ENCODE results near the gene FGF22.
"Not testable (repeated sequence)": the region's sequence is repeated elsewhere in the genome, so short reads cannot be mapped to it uniquely, and the experiment has no call there.

FGF22 gene

DNA sequence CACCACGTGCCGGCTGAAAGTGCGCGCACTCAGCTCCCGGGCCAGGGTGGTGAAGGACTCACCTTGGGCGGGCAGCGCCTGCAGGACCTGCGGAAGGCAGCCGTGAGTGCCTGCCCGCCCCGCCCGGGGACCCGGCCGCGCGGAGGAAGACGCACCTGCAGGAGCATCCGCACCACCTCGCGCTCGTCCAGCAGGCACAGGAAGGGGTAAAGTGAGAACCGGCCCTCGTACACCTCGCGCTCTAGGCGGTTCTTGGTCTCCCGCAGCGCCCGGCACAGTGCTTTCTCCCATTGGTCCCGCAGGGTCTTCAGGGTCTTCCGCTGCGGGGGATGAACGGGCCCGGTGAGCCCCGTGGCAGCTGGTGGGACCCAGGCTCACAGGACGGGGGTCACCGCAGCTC, 17.0 kb upstream of the FGF22 start:
- no peak for DNase-seq

- DNase-seq = no peak
Observed at GRCh38 chr19:623175-623916, 16.3 kb upstream of the FGF22 start.

DNA sequence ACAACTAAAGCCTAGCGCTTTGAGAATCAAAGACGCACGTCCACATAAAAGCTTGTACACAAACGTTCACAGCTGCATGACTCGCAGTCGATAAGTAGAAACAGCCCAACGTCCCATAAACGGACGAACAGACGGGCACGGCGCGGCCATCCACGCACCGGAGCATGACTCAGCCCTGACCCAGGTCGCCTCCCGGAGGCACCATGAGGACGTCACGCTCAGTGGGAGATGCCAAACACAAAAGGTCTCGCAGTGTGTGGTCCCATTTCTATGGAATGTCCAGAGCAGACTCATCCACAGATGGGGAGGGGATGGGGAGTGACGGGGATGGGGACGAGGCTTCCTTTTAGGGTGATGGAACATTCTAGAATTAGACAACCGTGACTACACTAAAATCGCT, 15.7 kb upstream of the FGF22 start:
- DNase-seq = no peak

- no peak for DNase-seq
Observed at GRCh38 chr19:624433-625109, 15.1 kb upstream of the FGF22 start.

DNA sequence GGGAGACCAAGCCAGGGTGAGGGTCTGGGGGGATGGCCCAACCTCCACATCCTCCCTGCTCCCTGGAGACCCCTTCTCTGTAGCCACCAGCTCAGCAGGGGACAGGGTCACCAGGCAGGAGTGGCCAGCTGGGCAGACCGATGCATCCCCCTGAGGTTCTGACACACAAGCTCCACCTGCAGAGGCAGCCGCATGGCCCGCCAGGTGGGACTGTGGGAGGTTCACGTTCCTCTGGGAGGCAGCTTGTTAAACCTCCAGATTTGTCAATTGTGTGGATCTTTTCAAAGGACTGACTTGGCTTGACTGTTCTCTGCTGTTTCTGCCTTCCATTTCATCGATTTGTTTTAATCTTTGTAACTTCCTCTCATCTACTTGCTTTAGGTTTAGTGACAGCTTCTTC, 14.4 kb upstream of the FGF22 start:
- DNase-seq = no peak

DNA sequence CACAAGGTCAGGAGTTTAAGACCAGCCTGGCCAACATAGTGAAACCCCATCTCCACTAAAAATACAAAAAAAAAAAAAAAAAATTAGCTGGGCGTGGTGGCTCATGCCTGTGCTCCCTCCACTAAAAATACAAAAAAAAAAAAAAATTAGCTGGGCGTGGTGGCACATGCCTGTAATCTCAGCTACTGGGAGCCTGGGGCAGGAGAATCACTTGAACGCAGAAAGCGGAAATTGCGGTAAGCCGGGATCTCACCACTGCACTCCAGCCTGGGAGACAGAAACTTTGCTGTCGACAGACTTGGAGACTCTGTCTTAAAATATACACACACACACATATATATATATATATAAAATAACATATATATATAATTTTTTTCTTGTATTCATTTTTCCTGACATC, 13.1 kb upstream of the FGF22 start:
- not testable (repeated sequence) for DNase-seq

GRCh38 chr19:628168-628567, 11.5 kb upstream of the FGF22 start:
- no peak for DNase-seq

DNA sequence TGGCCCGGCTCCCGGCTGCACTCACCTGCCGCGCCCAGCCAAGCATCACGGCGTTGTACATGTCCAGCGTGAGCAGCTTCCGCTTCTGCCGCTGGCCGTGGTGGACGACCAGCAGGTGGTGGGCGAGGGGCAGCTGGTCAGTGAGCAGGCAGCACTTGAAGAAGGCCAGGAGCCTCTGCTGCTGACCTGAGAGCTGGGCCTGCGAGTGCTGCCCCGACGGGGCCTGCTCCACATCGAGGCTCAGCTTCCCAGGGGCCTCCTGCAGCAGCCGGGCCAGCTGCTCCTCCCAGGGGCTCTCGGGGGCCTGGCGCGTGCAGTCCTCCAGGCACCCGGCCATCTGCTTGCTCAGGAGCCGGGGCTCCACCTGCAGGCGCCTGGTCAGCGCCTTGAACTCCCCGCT, 10.2 kb upstream of the FGF22 start:
- DNase-seq = not testable (repeated sequence)

- no peak for DNase-seq
Observed at GRCh38 chr19:629961-630714, 9.5 kb upstream of the FGF22 start.

DNA sequence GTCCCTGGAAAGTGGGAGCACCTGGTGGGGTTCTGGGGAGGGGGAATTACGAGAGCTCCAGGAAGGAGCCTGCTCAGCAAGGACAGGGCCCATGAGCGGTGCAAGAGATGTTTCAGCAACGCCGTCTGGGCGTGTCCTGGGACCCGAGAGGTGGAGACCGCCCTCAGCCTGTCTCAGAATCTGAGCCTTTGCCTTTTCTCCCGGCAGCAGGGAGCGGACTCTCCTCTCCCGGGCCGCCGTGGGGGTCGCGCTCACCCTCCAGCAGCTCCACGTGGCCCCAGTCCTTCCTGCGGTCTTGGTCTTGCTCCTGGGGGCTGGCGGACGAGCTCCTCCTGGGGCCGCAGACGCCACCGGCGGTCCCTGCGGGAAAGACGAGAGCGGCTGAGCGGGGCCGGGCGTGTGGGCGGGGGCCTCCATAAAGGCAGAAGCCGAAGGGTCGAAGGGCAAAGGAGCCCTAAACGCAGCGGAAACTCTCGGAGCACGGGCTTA, 7.1 kb upstream of the FGF22 start:
- peak; percentile 54 for DNase-seq

DNA sequence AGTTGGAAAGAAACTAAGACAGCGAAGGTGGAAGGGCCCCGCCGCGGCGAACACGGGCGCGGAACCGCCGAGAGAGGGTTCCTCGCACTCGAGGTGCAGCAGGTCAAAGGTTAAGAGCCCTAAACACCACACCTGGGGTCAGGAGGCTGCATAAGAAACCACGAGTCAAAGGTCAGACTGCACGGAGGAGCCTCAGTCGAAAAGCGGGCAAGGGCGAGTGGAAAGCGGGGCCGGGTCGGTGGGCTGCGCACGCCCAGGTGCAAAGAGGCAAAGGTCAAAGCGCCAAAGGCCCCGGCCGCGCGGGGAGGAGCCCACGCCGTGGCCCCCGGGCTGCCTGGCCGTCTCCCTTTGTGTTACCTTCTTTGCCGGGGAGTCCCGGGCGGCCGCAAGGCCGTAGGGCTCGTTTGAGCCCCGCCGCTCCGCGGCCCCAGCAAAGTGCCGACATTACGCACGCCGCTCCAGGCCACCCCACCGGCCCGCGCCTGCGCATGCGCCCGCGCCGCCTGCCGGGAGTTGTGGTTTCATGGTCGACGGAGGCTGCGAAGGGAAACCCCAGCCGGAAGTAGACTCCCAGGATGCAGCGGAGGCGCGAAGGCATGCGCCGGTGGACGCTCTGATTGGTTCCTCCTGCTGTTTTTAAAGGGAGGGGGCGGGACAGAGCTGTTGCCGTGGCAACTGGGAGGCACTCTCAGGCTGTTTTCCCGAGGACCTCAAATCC, 6.5 kb upstream of the FGF22 start, which contains the start of gene POLRMT:
TSS of gene POLRMT (minus strand) at position 470 of the 718 bp plus-strand sequence. CDS start at position 445, 25 bp downstream.
- DNase-seq = peak; percentile 98

DNA sequence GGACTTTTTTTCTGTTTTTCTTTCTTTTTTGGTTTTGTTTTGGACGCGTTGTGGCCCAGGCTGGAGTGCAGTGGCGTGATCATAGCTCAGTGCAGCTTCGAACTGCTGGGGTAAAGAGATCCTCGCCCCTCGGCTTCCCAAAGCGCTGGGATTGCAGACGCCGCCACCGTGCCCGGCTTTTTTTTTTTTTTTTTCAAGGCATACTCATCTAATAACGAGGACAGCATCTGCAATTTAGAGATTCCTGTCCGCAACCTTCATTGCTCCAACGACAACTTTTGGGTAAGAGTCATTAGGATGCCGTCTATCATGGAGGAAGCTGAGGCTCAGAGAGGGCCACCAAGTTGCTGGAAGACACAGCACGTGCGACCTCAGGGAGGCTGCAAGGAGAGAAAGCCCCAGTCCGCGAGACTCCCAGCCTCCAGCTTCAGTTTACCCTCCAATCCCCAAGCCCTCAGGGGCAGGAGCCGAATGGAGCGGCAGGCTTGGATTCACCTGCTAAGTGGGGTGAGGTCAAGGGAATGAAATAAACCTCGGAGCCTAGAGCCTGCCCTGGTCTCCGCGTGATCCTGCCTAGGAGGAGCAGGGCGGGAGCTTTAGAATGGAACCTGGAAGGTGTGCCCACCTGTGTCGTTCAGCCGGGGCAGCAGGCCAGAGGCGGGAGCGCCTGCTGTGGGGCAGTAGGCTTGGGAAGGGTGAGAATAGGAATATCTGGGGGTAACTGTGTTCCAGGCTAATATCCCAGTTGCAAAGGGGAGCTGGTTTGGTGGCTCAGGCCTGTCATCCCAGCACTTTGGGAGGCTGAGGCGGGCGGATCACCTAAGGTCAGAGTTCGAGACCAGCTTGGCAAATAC, 5.7 kb upstream of the FGF22 start:
- DNase-seq = no peak

GRCh38 chr19:634975-635652, 4.6 kb upstream of the FGF22 start:
- DNase-seq = no peak

DNA sequence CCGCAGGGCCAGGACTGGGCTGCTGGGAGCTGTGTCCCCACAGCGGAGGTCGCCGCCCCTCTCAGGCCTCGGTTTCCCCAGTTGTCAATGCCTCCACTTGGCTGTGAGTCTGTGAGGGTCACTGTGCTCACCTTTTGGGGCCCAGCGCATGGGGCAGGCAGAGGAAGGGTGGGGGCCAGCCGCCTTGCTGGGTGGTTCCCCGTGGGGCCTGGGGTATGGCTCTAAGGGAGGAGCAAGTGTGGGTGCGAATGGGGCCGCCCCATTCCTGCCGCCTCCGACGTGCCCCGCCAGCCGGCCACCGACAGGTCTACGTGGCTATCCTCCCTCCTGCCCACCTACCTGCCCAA, 800 bp upstream of the FGF22 start:
- no peak for DNase-seq

DNA sequence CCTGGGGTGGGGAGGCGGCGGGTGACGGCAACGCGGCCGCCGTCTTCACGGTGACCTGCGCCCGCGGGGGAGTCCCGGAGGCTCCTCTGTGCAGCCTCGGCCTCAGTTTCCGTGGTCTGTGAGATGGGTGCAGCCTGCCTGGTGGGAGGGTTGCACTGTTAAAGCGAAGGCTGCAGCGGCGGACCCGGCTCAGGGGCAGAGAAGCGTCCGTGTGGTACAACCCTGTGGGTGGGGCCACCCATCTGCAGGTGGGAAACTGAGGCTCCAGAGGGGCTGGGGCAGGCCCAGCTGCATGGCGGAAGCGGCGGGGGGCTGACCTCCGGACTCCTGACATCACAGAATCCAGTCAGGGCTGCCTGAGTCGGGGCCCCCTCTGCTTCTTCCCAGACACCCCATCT, 481 bp downstream of the FGF22 start:
- DNase-seq = no peak

DNA sequence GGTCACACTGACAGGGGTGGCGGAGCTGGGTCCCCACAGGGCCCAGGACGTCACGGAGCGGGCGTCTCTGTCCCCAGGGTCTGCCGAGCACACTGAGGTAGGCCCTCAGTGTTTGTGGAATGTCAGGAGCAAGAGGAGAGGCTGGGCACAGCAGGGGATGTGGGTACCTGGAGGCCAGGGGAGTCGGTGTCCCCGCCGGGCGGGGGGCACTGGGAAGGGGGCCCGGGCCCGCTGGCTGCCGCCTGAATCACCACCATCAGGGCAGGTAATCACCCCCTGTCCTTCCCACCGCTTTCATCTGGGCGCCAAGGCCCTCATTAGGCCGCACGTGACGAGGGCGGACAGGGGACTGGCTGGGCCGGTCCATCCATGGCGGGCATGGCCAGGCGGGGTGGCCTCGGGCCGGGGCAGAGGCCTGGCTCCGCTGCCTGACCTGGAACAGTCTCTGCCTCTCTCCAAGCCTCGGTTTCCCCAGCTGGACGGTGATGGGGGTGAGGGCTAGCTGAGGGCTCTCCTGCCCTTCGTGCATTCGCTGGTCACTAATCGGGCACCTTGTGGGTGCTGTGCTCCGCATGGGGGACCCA, 1.0 kb downstream of the FGF22 start:
- no peak for DNase-seq

GRCh38 chr19:641702-642101, 2.0 kb downstream of the FGF22 start:
- no peak for DNase-seq

DNA sequence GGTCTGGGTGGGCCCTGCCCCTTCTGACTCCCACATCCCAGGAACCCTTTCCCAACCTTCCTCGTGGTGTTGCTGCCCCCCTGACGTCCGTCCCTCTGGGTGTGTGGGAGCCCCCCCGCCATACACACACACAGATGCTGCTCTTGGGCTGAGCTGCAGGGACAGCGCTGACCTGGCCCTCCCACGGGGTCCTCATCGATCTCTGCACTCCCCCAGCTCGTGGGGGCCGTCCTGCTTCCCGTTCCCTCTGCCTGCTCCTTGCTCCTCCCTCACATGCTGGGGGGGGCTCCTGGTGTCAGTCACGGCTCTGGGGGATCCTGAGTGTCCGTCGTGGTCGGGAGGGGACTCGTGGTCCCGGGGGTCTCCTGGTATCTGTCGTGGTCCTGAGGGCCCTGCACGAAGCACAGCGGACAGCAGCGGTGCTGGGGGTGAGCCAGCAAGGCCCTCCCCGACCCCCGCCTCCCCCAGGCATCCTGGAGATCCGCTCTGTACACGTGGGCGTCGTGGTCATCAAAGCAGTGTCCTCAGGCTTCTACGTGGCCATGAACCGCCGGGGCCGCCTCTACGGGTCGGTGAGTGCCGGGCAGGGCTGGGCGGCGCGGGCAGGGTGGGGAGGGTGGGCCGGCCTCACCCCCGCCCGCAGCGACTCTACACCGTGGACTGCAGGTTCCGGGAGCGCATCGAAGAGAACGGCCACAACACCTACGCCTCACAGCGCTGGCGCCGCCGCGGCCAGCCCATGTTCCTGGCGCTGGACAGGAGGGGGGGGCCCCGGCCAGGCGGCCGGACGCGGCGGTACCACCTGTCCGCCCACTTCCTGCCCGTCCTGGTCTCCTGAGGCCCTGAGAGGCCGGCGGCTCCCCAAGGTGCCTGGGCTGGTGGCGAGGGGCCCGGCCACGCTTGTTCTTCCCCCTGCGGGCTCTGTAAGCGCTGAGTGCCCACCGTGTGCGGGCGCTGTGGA, 3.4 kb downstream of the FGF22 start:
- no peak for DNase-seq

GRCh38 chr19:643736-644135, 4.1 kb downstream of the FGF22 start:
- DNase-seq = no peak

GRCh38 chr19:644363-644762, 4.7 kb downstream of the FGF22 start:
- DNase-seq = no peak
